MCF 10A (cell line): ENCODE results near the gene SLC9A3. TPM values are rescaled to one million over a fixed set of nuclear protein-coding genes. Genes with fewer than 3 reads are reported as not detected.

ENCODE experiments used
- BruUV-seq: library from RNA; stranded (reverse); fragments of 400-500 nt; replicated peaks from 2 replicates; lab custom pipeline; 2021; lab: Mats Ljungman, UMichigan
- CTCF ChIA-PET: fragments of 300-600 bp; sonication (Branson Sonifier 250); formaldehyde crosslinking; extraction: SDS; loops from one replicate; lab custom pipeline; 2021; ENCODE audit warnings: antibody characterized with exemption, inconsistent platforms; lab: Yijun Ruan, JAX
- POLR2A ChIA-PET: fragments of 300-600, 350-650 bp; sonication (Branson Sonifier 250); formaldehyde crosslinking; extraction: SDS; loops from one replicate; lab custom pipeline; 2020; ENCODE audit warnings: antibody characterized with exemption, inconsistent platforms; lab: Yijun Ruan, JAX
- DNase-seq: peaks from one replicate; pipeline ENCODE4 v3.0.0-alpha.2; 2018; ENCODE audit not compliant: unreplicated experiment
- H3K27ac Mint-ChIP-seq: one replicate; pipeline ENCODE4 v1.8.0; 2022; ENCODE audit warnings: mild to moderate bottlenecking, low read depth, mixed read lengths; ENCODE audit not compliant: unreplicated experiment
- H3K27me3 Mint-ChIP-seq: one replicate; pipeline ENCODE4 v1.8.0; 2022; ENCODE audit warnings: mixed read lengths; ENCODE audit not compliant: insufficient read depth, unreplicated experiment
- H3K36me3 Mint-ChIP-seq: one replicate; pipeline ENCODE4 v1.8.0; 2022; ENCODE audit warnings: mild to moderate bottlenecking, moderate library complexity, mixed read lengths; ENCODE audit not compliant: insufficient read depth, unreplicated experiment
- H3K4me1 Mint-ChIP-seq: one replicate; pipeline ENCODE4 v1.8.0; 2022; ENCODE audit warnings: mixed read lengths; ENCODE audit not compliant: insufficient read depth, unreplicated experiment
- H3K4me3 Mint-ChIP-seq: one replicate; pipeline ENCODE4 v1.8.0; 2022; ENCODE audit warnings: mild to moderate bottlenecking, moderate library complexity, mixed read lengths; ENCODE audit not compliant: unreplicated experiment
- H3K9me3 Mint-ChIP-seq: one replicate; pipeline ENCODE4 v1.8.0; 2022; ENCODE audit warnings: mixed read lengths; ENCODE audit not compliant: unreplicated experiment
- intact Hi-C: fragments of 100-400 bp; cut with micrococcal nuclease; formaldehyde crosslinking; loops from 2 replicates; pipeline ENCODE4 v1.14.1; 2022
- total RNA-seq: library from RNA; stranded (reverse); gene quantifications from 2 replicates; pipeline ENCODE4 v1.2.3, GENCODE V29; 2022
- TF ChIP-seq, protein P1 (sequence below): fragments of 200-600 bp; IDR thresholded peaks from one replicate; pipeline ENCODE4 v1.8.0; 2022; ENCODE audit warnings: antibody characterized with exemption, mild to moderate bottlenecking; ENCODE audit not compliant: unreplicated experiment

The SLC9A3 gene
- total RNA-seq, 1 experiment from 2014 or later = 1.0 TPM

DNA sequence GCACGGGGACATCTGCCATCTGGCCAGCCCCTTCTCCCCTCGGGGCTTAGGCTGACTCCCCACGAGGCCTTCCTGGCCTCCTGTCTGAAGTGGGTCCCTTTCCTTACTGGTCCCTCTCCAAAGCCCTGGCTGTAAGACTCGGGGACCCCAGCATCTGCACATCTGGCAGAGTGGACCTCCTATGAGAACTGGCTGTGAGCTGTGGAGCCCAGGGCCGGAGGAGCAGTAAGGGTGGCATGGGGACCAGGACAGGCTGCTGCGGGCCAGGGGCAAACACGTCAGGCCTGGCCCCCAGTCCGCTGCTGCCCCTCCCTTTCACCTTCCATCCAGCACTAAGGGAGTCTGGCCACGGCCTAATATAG is 47.5 kb downstream of the SLC9A3 start:
- no peak for DNase-seq
- Mint-ChIP-seq H3K27me3 (peaks cover 14% of the 10 kb centered on the region), H3K27ac (no peak overlapping the region), H3K4me3 (no peak overlapping the region), H3K9me3 (no peaks in the 10 kb centered on the region), H3K36me3 (peaks cover 11% of the 10 kb centered on the region), H3K4me1 (peaks cover 8% of the 10 kb centered on the region)
- intact Hi-C loops = loop anchor here (10.0 kb wide), 1 partner anchor 438 kb away; no protein-coding TSS in a partner anchor
- BruUV-seq = no TSS peak
- ChIA-PET POLR2A (interaction anchor here (0.6 kb wide), 1 partner anchor 16 kb away, joined by 3 read pairs; no protein-coding TSS in a partner anchor), CTCF (interaction anchor here (0.6 to 0.7 kb wide), 4 partner anchors 19 to 867 kb away, joined by 3 to 4 read pairs (median 3); no protein-coding TSS in a partner anchor)
- TF ChIP-seq, protein P1, sequence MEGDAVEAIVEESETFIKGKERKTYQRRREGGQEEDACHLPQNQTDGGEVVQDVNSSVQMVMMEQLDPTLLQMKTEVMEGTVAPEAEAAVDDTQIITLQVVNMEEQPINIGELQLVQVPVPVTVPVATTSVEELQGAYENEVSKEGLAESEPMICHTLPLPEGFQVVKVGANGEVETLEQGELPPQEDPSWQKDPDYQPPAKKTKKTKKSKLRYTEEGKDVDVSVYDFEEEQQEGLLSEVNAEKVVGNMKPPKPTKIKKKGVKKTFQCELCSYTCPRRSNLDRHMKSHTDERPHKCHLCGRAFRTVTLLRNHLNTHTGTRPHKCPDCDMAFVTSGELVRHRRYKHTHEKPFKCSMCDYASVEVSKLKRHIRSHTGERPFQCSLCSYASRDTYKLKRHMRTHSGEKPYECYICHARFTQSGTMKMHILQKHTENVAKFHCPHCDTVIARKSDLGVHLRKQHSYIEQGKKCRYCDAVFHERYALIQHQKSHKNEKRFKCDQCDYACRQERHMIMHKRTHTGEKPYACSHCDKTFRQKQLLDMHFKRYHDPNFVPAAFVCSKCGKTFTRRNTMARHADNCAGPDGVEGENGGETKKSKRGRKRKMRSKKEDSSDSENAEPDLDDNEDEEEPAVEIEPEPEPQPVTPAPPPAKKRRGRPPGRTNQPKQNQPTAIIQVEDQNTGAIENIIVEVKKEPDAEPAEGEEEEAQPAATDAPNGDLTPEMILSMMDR = no peak

DNA sequence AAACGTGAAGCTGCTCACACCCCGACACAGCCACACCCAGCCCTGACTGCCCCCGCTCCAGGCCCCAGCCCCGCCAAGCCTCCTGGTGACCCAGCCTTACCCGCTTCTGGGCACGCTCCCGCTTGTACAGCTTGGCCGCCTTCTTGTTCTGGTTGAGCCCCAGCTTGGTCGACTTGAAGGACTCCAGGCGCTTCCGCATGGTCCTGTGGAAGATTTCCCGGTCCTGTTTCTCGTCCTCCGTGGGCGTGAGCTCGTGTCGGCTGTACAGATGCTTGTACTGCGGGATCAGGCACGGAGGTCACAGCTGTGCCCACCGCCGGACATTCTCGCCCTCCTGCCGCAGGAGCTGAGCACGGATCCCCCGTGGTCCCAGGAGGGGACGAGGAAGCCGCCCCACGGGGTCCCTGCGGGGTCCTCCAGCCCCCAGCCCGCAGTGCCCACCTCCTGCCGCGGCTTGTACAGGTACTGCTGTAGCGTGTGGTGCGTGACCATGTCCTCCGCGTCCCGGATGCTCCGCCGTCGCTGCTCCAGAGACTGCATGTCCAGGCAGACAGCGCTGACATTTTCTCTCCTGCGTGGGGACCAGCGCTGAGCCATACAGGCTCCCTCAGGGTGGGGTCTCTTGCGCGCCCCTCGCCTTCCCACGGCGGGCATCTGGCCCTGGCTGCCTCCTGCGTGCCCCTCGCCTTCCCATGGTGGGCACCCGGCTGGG is 48.0 kb downstream of the SLC9A3 start:
- H3K4me3 Mint-ChIP-seq = peak overlapping the region; percentile 21
- TF ChIP-seq, protein P1 = no peak
- ChIA-PET POLR2A (interaction anchor here (0.6 kb wide), 1 partner anchor 17 kb away, joined by 3 read pairs; no protein-coding TSS in a partner anchor), CTCF (interaction anchor here (0.6 kb wide), 4 partner anchors 22 to 867 kb away, joined by 3 to 4 read pairs (median 4); no protein-coding TSS in a partner anchor)
- intact Hi-C loops = loop anchor here (10.0 kb wide), 1 partner anchor 439 kb away; no protein-coding TSS in a partner anchor
- H3K27ac Mint-ChIP-seq = no peak overlapping the region
- BruUV-seq = no TSS peak
- peaks cover 14% of the 10 kb centered on the region for H3K27me3 Mint-ChIP-seq
- DNase-seq = no peak
- H3K4me1 Mint-ChIP-seq = peaks cover 12% of the 10 kb centered on the region
- peaks cover 17% of the 10 kb centered on the region for H3K36me3 Mint-ChIP-seq
- H3K9me3 Mint-ChIP-seq = no peaks in the 10 kb centered on the region

DNA sequence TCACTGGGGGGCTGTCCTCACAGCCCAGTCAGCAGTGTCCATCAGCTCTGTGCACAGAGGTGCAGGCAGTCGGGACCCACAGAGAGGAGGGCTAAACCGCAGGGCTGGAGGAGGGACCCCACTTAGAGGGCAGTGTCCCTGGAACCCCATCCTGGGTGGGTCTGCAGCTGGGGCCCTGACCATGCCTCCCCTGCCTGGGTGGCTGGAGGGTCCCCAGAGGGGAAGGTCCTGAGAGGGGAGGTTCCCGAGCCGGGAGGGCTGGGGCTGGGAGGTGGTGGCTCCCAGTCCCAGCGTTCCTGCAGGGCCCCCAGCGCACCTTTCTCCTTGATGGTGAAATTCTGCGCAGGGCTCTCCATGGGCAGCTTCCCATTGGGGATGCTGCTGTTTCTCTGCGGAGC is 48.5 kb downstream of the SLC9A3 start:
- CTCF ChIA-PET = interaction anchor here (0.6 kb wide), 1 partner anchor 138 kb away, joined by 4 read pairs; no protein-coding TSS in a partner anchor
- peaks cover 18% of the 10 kb centered on the region for H3K36me3 Mint-ChIP-seq
- intact Hi-C loops = loop anchor here (10.0 kb wide), 1 partner anchor 439 kb away; no protein-coding TSS in a partner anchor
- no peak overlapping the region for H3K4me3 Mint-ChIP-seq
- peaks cover 14% of the 10 kb centered on the region for H3K27me3 Mint-ChIP-seq
- no peak overlapping the region for H3K27ac Mint-ChIP-seq
- TF ChIP-seq, protein P1 = no peak
- POLR2A ChIA-PET = no interaction called here
- no peak for DNase-seq
- H3K9me3 Mint-ChIP-seq = no peaks in the 10 kb centered on the region
- H3K4me1 Mint-ChIP-seq = peaks cover 12% of the 10 kb centered on the region
- no TSS peak for BruUV-seq
